HG03196 (cell line): ENCODE measurements around the gene DGKB.

ENCODE experiments used
- ATAC-seq: cut with Tn5 transposase; IDR thresholded peaks from one replicate; pipeline ENCODE4 v1.9.1; 2021; ENCODE audit not compliant: unreplicated experiment

DGKB gene

DNA sequence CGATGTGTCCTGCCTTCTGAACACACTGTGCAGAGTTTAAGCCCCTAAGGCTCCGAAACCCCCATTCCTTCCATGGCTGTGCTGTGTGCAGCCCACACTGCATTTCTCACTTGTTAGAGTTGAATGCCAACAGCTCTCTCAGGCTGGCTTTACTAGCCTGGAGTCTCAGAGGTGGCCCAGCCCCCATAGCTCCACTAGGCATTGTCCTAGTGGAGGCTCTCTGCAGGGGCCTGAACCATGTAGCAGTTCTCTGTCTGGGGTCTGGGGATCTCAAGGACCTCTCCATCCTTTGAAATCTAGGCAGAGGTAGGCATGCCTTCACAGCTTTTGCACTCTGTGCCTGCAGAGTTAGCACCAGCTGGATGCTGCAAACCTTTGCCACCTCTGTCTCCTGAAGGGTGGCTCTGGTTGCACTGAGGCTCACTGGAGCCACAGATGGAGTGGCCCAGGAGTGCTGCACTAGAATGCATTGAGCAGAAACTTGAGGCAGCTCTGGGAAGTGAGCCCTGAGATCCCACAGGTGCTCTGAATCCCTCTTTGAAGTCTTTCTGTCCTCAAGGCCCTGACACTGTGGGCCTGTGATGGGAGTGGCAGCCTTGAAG, 301.7 kb downstream of the DGKB start:
- no peak for ATAC-seq

DNA sequence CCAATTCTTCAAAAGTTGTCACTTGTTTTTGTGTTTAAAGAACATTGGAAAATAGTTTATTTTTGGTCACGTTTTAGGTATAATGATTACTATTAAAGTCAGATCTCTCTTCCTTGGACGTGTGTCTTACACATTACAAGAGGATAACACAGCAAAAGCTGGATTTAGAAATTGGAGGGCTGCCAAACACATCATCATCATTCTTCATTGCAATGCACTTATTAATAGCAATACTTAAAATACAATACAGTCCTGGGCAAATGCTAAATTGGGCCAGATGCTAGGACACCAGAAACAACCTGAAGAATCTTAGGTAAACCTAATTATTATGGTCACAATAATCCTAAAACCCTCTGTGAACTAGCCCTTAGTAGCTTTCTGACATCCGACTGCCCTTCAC, 303.6 kb downstream of the DGKB start:
- ATAC-seq = no peak

DNA sequence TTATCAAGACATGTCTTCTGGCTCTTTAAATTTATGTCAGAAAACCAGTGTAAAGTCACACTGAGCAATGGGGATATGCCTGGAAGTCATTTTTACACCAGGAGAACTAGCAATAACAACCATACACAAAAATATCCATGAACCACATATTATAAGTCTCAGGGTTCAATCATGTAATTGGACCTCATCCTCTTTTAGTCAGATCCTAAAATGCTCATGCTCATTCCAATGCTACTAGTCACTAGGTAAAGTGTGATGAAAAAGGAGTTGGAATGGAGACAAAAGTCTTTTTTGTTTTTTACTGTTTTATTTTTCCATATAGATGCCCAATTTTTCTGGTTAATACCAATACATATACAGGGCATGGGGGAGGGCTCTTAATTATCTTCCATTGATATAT, 306.1 kb downstream of the DGKB start:
- no peak for ATAC-seq

DNA sequence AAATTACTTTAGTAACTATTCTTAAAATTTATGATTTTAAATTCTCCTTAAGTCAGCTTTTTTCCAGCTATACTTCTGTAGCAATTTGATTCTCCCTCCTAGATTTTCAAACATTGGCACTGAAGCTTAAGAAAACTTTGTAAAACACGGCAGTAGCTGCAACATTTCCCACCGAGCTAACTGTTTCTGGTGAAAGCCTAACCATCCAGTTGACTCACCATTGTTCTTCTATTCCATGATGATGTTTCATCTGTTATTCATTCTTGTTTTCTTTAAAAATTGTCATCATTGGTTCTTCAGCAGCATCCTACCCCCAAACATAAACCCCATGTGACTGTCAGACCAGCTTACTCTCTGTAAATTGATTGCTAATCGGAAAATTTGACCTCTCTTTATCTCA, 312.3 kb downstream of the DGKB start:
- no peak for ATAC-seq

DNA sequence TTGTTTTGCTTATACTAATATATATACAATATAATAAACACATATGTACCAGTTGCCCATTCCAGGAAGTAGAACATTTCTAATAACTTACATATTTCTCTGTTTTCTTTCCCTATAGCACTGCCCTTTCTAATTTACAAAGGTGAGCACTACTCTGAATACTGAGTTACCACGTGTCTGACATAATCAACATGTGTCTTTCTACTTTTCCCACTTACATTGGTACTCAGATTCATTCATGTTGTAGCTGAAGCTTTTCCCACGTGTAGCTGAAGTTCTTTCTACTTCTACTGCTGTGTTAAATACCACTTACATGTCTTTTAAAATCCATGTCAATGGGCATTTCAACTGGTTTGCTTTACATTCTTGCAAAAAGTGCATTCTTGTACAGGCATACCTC, 317.3 kb downstream of the DGKB start:
- ATAC-seq = no peak

DNA sequence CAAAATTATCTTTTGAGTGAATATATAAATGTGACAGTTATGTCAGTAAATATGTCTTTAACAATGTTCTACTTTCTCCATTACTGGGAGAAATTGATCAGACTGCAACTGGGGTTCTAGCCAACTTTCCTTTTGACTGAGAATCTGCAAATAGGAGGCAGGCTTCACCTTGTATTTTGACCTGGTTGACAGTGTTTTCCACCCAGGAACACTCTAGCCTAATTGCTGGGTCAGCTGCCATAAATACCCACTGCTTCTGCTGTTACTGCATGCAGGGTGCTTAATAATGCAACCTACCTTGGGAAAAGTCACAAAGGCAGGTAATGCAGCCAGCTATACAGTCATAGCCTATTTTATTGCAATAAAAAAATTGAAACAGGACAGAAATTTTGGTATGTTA, 319.0 kb downstream of the DGKB start:
- no peak for ATAC-seq

DNA sequence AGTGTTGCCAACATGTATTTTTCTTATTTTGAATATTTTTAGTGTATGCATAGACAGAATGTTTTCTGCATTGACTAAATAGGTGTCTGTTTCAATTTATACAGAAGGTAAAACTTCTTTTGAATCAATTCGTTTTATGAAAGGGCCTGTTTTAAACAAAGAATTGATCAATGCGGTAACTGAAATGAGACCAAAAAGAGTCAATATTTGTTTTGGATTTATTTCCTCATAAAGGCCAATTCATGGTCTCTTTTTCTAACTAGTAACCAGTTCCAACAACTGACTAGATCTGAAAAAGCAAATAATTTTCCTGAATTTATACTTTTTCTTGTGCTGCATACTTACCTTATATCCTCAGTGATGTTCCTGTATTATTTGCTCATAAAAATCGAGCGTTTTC, 320.5 kb downstream of the DGKB start:
- ATAC-seq = no peak

DNA sequence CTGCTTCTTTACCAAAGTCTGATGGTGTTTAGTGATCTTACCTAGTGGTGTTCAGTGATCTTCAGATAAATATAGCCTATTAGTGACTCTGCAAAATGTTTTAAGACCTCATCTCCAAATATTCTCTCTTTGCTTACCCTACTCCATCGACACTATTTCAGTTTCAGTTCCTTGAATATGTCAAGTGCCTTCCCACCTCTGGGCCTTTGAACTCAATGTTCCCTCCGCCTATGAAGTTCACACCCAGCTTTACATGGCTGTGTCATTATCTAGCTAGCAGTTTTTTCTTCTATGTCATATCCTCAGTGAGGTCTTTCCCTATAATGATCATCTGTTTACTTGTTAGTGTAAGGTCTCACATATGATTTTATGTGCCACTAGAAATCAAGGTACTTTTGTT, 322.6 kb downstream of the DGKB start:
- ATAC-seq = no peak

DNA sequence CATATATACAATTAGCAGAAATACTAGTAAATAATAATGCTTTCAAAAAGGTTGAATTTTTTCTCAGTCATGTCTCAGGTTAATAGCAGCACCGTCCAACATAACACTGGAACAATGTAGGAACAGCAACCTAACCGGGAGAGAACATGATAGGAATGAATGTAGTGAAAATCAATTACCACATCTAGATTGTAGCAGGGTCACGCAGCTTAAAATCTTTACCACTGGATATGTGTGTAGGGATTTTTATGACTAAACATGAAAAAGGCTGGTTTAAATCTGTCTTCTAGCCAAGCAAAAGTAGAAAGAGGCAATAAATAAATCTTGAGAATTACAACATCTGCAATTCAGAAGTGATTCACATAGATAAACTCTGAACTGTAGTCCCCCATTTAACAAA, 326.0 kb downstream of the DGKB start:
- no peak for ATAC-seq

DNA sequence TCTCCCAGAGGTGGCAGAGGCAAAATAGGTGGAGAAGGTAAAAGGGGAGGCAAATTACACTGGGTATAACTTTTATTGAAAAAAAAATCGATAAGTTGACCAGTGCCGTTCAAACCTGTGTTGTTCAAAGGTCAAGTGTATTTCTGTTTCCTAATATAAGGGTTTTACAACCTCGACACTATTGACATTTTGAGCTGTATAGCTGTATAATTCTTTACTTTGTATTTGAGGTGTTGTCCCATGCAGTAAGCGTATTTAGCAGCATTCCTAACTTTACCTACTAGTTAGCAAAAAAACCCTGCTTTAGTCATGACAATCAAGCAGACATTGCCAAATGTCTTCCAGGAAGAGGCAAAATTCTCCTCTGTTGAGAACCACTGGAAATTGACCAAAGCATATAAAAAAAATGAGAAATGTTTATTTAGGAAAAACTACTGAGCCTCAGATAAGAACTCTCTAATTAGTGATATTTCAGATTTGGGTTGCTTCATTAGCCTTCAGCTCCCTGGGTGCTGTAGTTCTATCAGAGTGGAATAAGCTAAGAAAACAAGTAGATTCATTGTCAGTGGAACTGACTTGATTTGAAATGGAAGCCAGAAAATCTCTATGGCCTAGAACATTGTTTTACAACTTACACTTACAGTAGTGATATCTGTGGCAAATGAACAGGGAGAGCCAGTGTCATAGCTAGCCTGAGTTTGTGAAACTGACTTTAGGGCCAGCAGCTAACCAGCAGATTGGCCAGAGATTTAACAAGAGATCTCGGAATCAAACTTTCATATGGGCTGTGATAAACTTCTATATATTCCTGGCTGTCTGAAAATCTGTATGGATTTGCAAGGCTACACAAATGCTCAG, 331.6 kb downstream of the DGKB start:
- ATAC-seq = no peak

DNA sequence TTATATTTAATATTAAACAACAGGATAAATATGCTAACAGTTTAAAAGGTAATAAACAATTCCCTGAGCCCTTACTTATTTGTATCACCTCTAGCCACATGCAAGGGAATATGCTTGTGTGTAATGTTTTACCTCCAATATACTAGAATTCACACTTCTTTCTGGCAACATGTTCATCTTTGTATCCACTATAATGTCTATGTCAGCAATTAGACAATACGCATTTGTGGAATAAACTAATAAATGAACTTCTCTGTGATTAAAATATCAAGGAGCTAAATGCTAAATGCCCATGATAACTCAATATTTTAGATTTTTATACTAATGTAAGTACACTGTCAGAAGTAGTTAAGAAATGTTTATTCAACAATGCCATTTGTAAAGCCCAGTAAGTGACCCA, 350.5 kb downstream of the DGKB start:
- no peak for ATAC-seq

DNA sequence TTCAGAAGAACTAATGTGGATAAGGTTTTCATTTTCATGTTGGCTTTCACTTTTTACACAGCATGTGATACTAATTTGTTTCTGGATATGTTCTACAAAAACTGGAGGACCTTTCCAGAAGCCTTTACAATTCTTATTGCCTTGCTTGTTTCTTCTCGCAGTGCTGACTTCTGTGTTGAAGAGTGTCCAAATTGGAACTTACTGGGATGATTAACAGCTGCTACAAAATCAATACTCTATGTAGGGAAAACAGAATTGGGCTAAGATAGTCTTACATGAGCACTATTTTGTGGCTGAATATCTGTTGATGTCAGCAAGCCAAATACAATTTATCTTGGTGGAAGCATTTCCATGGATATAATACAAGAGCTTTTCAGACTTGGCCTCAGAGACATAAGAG, 351.2 kb downstream of the DGKB start:
- no peak for ATAC-seq

DNA sequence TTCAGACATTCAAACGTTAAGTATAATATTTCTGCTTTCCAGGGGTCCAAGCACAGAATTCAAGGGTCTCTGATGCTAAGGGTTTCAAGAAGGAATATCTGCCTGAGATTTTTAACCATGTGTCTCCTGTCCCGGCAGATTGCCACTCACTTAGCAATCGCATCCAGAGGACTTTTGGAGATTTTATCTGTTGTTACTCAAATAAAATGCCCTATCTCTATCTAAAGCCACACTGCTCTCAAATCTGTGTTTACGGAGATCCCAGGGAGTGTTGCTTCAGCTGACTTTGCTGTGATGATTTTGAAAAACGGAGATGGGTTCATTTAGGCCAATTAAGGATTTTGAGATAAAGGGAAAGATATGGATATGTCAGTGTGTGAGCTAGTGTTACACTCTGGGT, 359.9 kb downstream of the DGKB start:
- no peak for ATAC-seq

DNA sequence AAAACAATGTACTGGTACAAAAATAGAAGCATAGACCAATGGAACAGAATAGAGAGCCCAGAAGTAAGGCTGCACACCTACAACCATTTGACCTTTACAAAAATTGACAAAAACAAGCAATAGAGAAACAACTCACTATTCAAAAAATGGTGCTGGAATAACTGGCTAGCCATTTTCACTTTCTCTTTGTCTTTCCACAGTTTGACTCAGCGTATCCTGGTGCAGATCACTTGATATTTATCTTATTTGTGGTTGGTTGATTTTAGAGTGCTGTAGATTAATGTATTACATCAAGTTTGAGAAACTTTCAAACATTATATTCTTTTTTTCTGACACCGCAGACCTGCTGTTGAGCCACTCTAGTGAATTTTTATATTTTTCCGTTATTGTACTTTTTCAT, 381.4 kb downstream of the DGKB start:
- no peak for ATAC-seq

DNA sequence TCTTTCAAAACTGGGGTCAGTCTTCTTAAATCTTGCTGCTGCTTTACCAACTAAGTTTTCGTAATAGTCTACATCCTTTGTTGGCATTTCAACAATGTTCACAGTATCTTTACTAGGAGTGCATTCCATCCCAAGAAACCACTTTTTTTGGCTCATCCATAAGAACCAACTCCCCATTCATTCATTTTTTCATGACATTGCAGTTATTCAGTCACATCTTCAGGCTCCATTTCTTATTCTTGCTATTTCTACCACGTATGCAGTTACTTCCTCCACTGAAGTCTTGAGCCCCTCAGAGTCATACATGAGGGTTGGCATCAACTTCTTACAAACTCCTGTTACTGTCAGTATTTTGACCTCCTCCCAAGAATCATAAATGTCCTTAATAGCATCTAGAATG, 392.3 kb downstream of the DGKB start:
- ATAC-seq = no peak

DNA sequence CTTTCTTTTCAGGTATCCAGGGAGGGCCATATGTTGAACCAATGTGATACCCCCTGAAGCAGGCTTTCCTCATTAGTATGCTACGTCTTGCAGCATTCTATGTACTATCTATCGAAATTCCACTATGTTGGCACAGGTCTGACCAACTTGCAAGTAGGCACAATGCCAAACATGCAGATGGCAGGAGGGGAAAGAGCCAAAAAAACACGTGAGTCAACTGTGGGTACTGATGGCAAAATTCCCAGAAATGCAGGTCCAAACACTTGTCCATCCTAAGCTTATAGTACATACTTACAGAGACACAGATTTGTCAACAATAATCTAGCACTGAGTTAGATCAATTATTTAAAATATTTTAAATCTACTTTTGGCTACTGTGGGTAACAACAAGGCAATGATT, 394.9 kb downstream of the DGKB start:
- ATAC-seq = no peak

DNA sequence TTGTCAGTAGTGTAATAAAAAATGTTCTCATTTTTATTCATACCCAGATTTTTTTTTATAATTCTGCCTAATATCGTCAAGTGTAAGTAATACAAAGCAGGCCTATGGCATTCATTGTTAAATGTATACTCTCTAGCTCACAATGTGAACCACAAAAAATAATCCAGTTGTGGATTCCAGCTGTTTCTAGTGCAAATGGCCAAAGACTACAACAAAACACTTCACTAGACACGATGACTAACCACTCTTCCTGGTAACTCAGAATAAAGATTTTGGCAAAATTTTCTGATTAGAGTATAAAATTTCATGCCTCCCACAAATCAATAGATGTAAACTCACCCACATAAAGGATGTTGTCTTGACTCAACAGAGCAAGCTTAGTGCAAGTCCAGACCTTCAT, 396.6 kb downstream of the DGKB start:
- no peak for ATAC-seq

DNA sequence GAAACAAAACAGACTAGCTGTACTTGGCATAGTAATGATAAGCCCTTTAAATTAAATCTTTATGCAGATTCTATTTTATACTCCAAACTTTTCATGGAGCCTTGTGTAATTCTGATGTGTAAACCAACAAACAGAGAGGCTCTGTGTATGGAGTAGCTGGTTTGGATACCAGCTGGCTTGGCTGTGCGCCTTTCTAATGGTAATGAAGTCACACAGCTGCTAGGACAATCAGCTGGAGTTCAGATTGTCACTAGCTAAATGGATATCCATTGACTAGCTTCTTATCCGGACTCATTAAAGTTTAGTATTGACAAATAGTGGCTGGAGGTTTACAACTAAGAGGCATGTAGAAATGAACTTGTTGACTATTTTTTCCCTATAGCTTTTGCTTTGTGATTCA, 398.4 kb downstream of the DGKB start:
- no peak for ATAC-seq

DNA sequence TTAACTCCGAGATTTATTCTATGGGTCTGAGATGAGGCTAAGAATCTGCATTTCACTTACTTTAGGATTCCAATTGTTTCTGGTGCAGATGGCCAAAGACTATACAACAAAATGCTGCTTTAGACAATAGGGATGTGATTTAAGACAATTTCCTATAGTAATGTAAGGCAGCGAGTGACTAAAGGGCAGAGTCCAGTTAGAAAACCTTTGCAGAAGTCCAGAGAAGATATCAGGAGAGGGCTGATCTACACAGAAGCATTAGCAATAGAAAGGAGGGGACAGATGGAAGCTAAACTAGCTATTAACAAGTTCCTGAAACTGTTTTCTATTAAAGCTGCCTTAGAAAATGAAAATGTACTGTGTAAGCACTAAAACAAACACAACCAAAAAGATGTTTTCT, 398.9 kb downstream of the DGKB start:
- no peak for ATAC-seq

DNA sequence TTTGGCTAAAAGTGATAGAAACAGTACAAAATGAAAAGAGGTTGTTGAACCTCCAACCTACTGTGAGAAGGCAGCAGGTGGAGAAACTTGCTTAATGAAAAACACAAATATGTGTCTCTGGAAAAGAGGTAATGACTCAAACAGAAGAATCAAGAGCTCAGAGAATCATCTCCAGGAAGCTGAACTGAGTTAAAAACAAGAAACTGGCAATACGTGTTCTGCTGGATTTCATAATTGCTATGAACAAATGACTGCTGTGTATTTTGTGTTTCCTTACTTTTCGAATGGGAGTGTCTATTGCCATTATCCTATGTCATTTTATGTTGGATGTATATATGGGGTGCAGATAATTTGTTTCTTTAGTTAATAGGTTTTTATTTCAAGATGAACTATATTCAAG, 401.1 kb downstream of the DGKB start:
- no peak for ATAC-seq

DNA sequence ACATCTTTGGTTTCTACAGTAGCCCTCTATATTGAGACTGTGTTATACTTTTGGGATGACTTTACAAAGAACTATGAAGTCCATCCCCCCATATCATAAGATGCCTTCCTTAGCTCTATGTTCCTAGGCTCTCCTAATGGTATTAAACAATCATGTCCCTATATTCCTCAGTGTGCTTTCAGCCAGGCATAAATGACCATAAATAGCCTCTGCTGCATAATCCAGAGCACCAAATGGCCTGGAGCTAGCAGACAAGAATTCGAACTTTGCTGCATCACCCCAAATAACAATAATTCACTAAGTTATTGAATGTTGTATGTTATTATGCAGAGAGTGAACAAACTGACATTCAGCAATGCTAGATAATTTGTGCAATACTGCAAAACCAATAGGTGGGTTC, 405.2 kb downstream of the DGKB start:
- no peak for ATAC-seq

DNA sequence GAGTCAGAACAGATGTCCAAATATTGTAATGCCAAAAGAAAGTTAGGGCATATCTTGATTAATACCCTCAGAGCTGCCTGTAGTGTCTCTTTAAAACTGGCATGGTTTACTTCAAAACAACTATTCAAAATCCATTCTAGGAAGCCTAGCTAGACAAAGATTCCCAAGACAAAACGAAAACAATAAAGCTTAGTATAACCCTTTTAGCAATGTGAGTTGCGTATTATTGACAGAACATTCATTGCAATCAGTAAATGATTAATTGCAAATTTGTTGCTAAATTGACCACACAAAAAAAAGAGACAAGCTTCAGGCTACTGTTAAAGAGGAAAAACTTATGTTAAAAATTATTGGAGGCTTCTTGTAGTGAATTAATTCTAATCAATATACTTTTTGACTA, 406.9 kb downstream of the DGKB start:
- no peak for ATAC-seq
